Neural cell (in vitro differentiated cells): ENCODE data around the gene ACTG1. TPM values are rescaled to one million over a fixed set of nuclear protein-coding genes. Genes with fewer than 3 reads are reported as not detected.

Experiments used
- H2AFZ ChIP-seq: fragments of 200-600, 300-800 bp; sonication (generic), shearing (Covaris generic); 2 replicates; pipeline ENCODE4 v1.6.0; 2014; ENCODE audit warnings: low read depth, mild to moderate bottlenecking, antibody characterized with exemption, low read length, moderate library complexity
- H3F3A ChIP-seq: fragments of 200-600 bp; shearing (Covaris generic); 2 replicates; pipeline ENCODE4 v1.6.1; 2016; ENCODE audit warnings: mild to moderate bottlenecking, moderate library complexity, mixed read lengths, antibody characterized with exemption, low read length; ENCODE audit not compliant: insufficient read depth, poor library complexity, severe bottlenecking
- H3K27ac ChIP-seq: fragments of 200-600, 300-800 bp; sonication (generic), shearing (Covaris generic); 2 replicates; pipeline ENCODE4 v1.5.1; 2014; ENCODE audit warnings: mild to moderate bottlenecking, low read length, moderate library complexity
- H3K27me3 ChIP-seq: fragments of 300-800, 200-600 bp; sonication (generic), shearing (Covaris generic); 2 replicates; pipeline ENCODE4 v1.6.0; 2014; ENCODE audit warnings: mild to moderate bottlenecking, low read depth, low read length, moderate library complexity; ENCODE audit not compliant: insufficient read depth
- H3K36me3 ChIP-seq: fragments of 300-800, 200-600 bp; sonication (generic), shearing (Covaris generic); 2 replicates; pipeline ENCODE4 v1.5.1; 2014; ENCODE audit warnings: mild to moderate bottlenecking, antibody characterized with exemption, low read length, moderate library complexity; ENCODE audit not compliant: insufficient read depth
- H3K4me2 ChIP-seq: fragments of 300-800, 200-600 bp; sonication (generic), shearing (Covaris generic); 2 replicates; pipeline ENCODE4 v1.6.0; 2014; ENCODE audit warnings: mild to moderate bottlenecking, low read length
- H3K4me3 ChIP-seq: fragments of 300-800, 200-600 bp; sonication (generic), shearing (Covaris generic); 2 replicates; pipeline ENCODE4 v1.5.1; 2014; ENCODE audit warnings: mild to moderate bottlenecking, low read length, moderate library complexity
- H3K79me2 ChIP-seq: fragments of 200-600 bp; shearing (Covaris generic); replicated peaks from 2 replicates; pipeline ENCODE4 v1.6.0; 2014; ENCODE audit warnings: mild to moderate bottlenecking, low read length, moderate library complexity; ENCODE audit not compliant: insufficient read depth
- H3K9ac ChIP-seq: fragments of 300-800, 200-600 bp; sonication (generic), shearing (Covaris generic); 2 replicates; pipeline ENCODE4 v1.6.1; 2016; ENCODE audit warnings: mild to moderate bottlenecking, low read length, mixed read lengths
- H3K9me2 ChIP-seq: fragments of 200-600 bp; shearing (Covaris generic); 2 replicates; pipeline ENCODE4 v1.6.1; 2016; ENCODE audit warnings: mild to moderate bottlenecking, low read length, mixed read lengths; ENCODE audit not compliant: insufficient read depth
- H3K9me3 ChIP-seq: fragments of 200-600, 300-800 bp; sonication (generic), shearing (Covaris generic); 2 replicates; pipeline ENCODE4 v1.6.1; 2016; ENCODE audit warnings: mild to moderate bottlenecking, mixed run types, low read length, moderate library complexity, mixed read lengths
- H4K20me1 ChIP-seq: fragments of 200-600 bp; shearing (Covaris generic); 2 replicates; pipeline ENCODE4 v1.6.1; 2016; ENCODE audit warnings: mild to moderate bottlenecking, mixed run types; ENCODE audit not compliant: insufficient read depth
- EP300 ChIP-seq: fragments of 450-650 bp; conservative IDR thresholded peaks from 2 replicates; pipeline ENCODE4 v1.6.1; 2014; ENCODE audit warnings: antibody characterized with exemption, mild to moderate bottlenecking, moderate library complexity; ENCODE audit not compliant: poor library complexity, severe bottlenecking
- EZH2 ChIP-seq: fragments of 200-600, 300-800 bp; shearing (Covaris generic), sonication (generic); IDR thresholded peaks from 2 replicates; pipeline ENCODE4 v1.6.1; 2014; ENCODE audit warnings: antibody characterized with exemption, low read length, borderline replicate concordance, mild to moderate bottlenecking; ENCODE audit not compliant: insufficient read depth, poor library complexity, severe bottlenecking
- MXI1 ChIP-seq: fragments of 450-650 bp; conservative IDR thresholded peaks from 2 replicates; pipeline ENCODE4 v1.6.1; 2014; ENCODE audit warnings: antibody characterized with exemption, mild to moderate bottlenecking; ENCODE audit not compliant: poor library complexity, severe bottlenecking
- POLR2AphosphoS5 ChIP-seq: IDR thresholded peaks from 2 replicates; pipeline ENCODE4 v1.6.1; 2012
- RAD21 ChIP-seq: fragments of 450-650 bp; conservative IDR thresholded peaks from 2 replicates; pipeline ENCODE4 v1.6.1; 2014; ENCODE audit warnings: antibody characterized with exemption, mild to moderate bottlenecking, moderate library complexity
- SMC3 ChIP-seq: fragments of 450-650 bp; conservative IDR thresholded peaks from 2 replicates; pipeline ENCODE4 v1.6.1; 2014; ENCODE audit warnings: antibody characterized with exemption, mild to moderate bottlenecking, moderate library complexity; ENCODE audit not compliant: poor library complexity
- TAF1 ChIP-seq: IDR thresholded peaks from 2 replicates; pipeline ENCODE4 v1.6.1; 2012; ENCODE audit warnings: low read depth
- polyA plus RNA-seq: library from polyadenylated mRNA; depleted of rRNA; stranded (reverse); fragments of >200 nt; gene quantifications from 2 replicates; pipeline ENCODE4 v1.2.3, GENCODE V29; 2014
- TF ChIP-seq, protein P1 (sequence below): fragments of 450-650 bp; IDR thresholded peaks from 2 replicates; pipeline ENCODE4 v1.5.1; 2014; ENCODE audit warnings: antibody characterized with exemption, mild to moderate bottlenecking, moderate library complexity; ENCODE audit not compliant: poor library complexity, severe bottlenecking
- TF ChIP-seq, protein P2 (sequence below): IDR thresholded peaks from 2 replicates; pipeline ENCODE4 v1.6.1; 2012; ENCODE audit warnings: borderline replicate concordance

ACTG1 gene
- polyA plus RNA-seq, 1 donor from 2014 or later = 9,187 TPM

DNA sequence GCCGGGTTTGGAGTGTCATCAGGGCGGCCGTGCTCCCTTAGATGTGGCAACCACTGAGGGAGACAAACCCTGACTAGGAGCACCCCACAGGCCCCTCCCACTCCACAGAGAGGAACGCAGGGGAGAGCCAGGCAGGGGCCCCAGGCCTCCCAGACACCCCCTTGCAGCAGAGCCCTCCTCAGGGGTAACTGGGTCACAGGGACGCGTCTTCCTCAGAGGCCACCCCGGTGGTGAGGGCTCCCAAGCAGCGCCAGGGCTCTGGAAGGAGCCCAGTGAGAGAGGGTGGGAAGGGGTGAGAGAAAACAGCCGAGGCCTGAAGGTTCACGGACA, 26.9 kb upstream of the ACTG1 start:
- H3K9me2 ChIP-seq = no peaks in the 10 kb centered on the region
- H3K9ac ChIP-seq = no peak overlapping the region
- no peaks in the 10 kb centered on the region for H3K27me3 ChIP-seq
- no peaks in the 10 kb centered on the region for H3K79me2 ChIP-seq
- no peak overlapping the region for H2AFZ ChIP-seq
- no peaks in the 10 kb centered on the region for H3K36me3 ChIP-seq
- H3K4me2 ChIP-seq = no peak overlapping the region
- no peaks in the 10 kb centered on the region for H3K9me3 ChIP-seq
- H4K20me1 ChIP-seq = no peaks in the 10 kb centered on the region
- H3F3A ChIP-seq = no peaks in the 10 kb centered on the region
- TF ChIP-seq, protein P1, sequence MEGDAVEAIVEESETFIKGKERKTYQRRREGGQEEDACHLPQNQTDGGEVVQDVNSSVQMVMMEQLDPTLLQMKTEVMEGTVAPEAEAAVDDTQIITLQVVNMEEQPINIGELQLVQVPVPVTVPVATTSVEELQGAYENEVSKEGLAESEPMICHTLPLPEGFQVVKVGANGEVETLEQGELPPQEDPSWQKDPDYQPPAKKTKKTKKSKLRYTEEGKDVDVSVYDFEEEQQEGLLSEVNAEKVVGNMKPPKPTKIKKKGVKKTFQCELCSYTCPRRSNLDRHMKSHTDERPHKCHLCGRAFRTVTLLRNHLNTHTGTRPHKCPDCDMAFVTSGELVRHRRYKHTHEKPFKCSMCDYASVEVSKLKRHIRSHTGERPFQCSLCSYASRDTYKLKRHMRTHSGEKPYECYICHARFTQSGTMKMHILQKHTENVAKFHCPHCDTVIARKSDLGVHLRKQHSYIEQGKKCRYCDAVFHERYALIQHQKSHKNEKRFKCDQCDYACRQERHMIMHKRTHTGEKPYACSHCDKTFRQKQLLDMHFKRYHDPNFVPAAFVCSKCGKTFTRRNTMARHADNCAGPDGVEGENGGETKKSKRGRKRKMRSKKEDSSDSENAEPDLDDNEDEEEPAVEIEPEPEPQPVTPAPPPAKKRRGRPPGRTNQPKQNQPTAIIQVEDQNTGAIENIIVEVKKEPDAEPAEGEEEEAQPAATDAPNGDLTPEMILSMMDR = no peak
- no peak for TF ChIP-seq MXI1
- TF ChIP-seq TAF1 = no peak
- TF ChIP-seq SMC3 = no peak
- TF ChIP-seq EP300 = no peak
- TF ChIP-seq, protein P2, sequence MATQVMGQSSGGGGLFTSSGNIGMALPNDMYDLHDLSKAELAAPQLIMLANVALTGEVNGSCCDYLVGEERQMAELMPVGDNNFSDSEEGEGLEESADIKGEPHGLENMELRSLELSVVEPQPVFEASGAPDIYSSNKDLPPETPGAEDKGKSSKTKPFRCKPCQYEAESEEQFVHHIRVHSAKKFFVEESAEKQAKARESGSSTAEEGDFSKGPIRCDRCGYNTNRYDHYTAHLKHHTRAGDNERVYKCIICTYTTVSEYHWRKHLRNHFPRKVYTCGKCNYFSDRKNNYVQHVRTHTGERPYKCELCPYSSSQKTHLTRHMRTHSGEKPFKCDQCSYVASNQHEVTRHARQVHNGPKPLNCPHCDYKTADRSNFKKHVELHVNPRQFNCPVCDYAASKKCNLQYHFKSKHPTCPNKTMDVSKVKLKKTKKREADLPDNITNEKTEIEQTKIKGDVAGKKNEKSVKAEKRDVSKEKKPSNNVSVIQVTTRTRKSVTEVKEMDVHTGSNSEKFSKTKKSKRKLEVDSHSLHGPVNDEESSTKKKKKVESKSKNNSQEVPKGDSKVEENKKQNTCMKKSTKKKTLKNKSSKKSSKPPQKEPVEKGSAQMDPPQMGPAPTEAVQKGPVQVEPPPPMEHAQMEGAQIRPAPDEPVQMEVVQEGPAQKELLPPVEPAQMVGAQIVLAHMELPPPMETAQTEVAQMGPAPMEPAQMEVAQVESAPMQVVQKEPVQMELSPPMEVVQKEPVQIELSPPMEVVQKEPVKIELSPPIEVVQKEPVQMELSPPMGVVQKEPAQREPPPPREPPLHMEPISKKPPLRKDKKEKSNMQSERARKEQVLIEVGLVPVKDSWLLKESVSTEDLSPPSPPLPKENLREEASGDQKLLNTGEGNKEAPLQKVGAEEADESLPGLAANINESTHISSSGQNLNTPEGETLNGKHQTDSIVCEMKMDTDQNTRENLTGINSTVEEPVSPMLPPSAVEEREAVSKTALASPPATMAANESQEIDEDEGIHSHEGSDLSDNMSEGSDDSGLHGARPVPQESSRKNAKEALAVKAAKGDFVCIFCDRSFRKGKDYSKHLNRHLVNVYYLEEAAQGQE = no peak
- TF ChIP-seq RAD21 = no peak
- no peak for TF ChIP-seq EZH2
- TF ChIP-seq POLR2AphosphoS5 = no peak
- H3K27ac ChIP-seq = no peak overlapping the region
- no peak overlapping the region for H3K4me3 ChIP-seq

DNA sequence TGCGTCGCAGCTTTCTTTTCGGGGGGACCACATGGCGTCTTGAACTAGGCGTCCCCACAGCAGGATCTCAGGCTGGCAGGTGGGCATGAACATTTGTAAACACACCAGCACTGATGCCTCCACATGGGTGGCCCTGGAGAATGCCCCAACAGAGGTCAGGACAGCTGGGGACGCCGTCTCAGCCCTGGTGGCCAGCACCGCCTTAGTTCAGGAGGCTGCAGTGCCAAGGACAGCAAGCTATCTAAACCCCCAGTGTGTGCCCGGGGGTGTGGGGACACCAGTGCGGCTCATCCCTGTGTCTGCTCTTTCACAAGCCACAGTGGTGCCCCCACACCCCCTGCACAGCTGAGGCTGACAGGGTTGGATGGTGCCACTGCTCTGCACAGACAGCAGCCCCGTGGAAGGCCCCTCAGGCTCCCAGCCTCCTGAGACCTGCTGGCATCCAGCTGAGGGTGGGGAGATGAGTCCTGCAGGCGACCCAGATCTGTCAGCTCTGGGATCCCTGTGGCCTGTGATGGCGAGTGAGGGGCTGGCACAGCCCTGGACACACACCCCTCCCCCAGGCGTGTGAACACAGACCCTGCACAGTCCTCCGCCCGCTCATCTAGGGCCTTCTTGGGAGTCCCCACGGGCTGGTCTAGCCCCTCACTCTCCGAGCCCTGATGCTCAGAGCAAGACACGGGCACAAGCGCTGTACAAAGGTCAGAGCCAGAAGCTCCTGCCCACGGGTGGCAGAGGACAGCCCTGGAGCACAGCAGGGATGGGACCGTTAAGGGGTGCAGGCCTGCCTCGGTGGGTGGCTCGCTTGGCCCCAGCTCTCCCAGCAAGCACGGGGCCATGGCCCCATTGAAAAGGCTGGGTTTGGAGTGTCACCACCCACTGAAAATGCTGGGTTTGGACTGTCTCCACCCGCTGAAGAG, 26.3 kb upstream of the ACTG1 start:
- H3F3A ChIP-seq = no peaks in the 10 kb centered on the region
- no peaks in the 10 kb centered on the region for H3K27me3 ChIP-seq
- no peak overlapping the region for H3K9ac ChIP-seq
- no peaks in the 10 kb centered on the region for H3K9me2 ChIP-seq
- H3K9me3 ChIP-seq = no peaks in the 10 kb centered on the region
- H3K79me2 ChIP-seq = no peaks in the 10 kb centered on the region
- TF ChIP-seq EP300 (no peak), SMC3 (no peak)
- H4K20me1 ChIP-seq = no peaks in the 10 kb centered on the region
- H3K4me3 ChIP-seq = no peak overlapping the region
- H3K36me3 ChIP-seq = no peaks in the 10 kb centered on the region
- no peak overlapping the region for H3K27ac ChIP-seq
- H2AFZ ChIP-seq = no peak overlapping the region
- no peak overlapping the region for H3K4me2 ChIP-seq
